Fibroblast of the aortic adventitia (primary cell): ENCODE results near the gene CCNL2. TPM values are rescaled to one million over a fixed set of nuclear protein-coding genes. Genes with fewer than 3 reads are reported as not detected.

Experiments
- DNase-seq: peaks from one replicate; pipeline ENCODE4 v3.0.0-alpha.2; 2010; ENCODE audit warnings: low read depth
- H3K4me3 ChIP-seq: 2 replicates; pipeline ENCODE4 v1.5.1; 2011; ENCODE audit warnings: low read depth, mild to moderate bottlenecking, control low read depth, low read length, moderate library complexity
- total RNA-seq: library from RNA; depleted of rRNA; stranded (reverse); fragments of >200 nt; gene quantifications from 2 replicates; pipeline ENCODE4 v1.2.3, GENCODE V29; 2012; ENCODE audit warnings: low replicate concordance
- TF ChIP-seq, protein P1 (sequence below): IDR thresholded peaks from 2 replicates; pipeline ENCODE4 v1.5.1; 2011; ENCODE audit warnings: mild to moderate bottlenecking, low read length, control low read depth, inconsistent platforms; ENCODE audit not compliant: insufficient read depth

Gene CCNL2
- total RNA-seq, 1 donor, result 102 TPM

DNA sequence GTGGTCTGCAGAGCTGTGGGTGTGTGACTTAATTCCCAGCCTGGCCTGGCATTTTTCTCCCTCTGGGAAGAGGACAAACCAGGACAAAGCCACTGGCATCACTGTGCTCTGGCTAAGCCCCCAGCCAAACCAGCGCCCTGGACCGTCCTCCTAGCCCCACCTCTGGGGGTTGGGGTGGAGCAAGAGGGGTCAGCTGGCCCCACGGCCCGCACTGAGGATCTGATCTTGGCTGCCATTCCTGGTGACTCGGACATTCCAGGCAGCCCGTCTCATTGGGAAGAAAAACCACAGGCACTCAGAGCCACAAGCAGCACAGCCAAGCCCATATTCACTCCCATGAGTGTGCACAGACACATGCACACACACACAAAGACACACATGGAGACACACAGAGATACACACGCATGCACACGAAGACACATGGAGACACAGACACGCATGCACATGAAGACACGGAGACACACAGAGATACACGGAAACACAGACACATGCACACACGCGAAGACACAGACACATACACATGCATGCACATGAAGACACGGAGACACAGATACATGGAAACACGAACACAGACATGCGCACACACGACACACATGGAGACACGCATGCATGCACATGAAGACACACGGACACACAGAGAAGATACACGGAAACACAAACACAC, 38.5 kb downstream of the CCNL2 start:
- H3K4me3 ChIP-seq, result peak overlapping the region; percentile 1
- TF ChIP-seq, protein P1, sequence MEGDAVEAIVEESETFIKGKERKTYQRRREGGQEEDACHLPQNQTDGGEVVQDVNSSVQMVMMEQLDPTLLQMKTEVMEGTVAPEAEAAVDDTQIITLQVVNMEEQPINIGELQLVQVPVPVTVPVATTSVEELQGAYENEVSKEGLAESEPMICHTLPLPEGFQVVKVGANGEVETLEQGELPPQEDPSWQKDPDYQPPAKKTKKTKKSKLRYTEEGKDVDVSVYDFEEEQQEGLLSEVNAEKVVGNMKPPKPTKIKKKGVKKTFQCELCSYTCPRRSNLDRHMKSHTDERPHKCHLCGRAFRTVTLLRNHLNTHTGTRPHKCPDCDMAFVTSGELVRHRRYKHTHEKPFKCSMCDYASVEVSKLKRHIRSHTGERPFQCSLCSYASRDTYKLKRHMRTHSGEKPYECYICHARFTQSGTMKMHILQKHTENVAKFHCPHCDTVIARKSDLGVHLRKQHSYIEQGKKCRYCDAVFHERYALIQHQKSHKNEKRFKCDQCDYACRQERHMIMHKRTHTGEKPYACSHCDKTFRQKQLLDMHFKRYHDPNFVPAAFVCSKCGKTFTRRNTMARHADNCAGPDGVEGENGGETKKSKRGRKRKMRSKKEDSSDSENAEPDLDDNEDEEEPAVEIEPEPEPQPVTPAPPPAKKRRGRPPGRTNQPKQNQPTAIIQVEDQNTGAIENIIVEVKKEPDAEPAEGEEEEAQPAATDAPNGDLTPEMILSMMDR, result no peak

DNA sequence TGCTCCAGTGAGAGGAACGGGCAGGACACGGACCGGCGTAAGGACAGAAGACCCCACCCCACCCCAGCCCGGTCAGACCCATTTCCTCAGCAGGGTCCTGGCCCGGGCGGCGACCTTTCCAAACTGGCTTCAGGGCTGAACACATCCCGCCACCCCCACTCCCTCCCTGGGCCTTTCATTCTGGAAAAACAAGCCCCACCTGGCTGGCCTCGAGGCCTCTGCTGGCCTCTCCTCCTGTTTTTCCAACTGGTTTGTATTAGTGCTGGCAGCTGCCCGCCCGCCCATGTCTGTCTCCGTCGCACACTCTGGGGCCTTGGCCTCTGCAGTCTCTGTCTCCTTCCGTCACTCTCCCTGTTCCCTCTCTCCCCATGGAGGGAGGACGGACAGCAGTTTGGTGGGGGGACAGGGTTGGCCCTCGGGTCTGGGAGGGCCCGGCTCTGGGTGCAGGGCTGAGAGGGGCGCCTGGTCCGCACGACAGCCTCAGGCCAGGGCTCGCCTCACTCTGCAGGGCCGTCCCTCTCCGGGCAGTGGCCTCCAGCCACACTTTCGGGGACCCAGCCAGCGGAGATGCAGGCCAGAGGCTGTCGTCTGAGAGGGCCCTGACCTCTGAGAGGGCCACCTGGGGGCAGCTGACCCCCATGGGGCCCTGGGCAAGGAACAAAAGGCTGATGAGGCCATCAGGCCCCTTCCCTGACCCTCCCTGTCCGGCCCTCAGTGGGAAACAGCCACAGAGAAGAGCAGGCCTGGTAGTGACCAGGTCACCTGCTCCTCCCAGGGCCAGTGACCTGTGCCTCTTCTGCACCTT, 39.3 kb downstream of the CCNL2 start:
- peak overlapping the region; percentile 50 for H3K4me3 ChIP-seq
- TF ChIP-seq, protein P1, result no peak
- peak; percentile 87 for DNase-seq

More for the DNA sequence above, 38.5 kb downstream of the CCNL2 start:
- peak; percentile 94 for DNase-seq

DNA sequence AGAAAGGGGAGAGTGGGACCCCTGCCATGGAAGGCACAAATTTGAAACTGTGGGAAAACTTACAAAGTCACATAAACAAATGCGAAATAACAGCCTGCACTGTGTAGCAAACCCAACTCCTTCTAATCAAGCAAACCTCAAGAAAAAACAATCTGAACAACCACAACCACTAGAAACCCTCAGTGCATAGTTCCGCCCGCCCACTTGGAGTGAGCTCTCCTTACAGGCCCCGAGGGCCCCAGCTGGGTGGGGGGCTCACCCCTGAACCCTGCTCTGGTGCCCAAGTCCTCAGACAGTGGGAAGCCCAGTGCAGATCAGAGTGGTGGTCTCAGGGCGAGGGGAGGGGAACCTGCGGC, 39.8 kb downstream of the CCNL2 start:
- H3K4me3 ChIP-seq, result peak overlapping the region; percentile 88
- peak; percentile 84 for DNase-seq
- TF ChIP-seq, protein P1, result no peak

DNA sequence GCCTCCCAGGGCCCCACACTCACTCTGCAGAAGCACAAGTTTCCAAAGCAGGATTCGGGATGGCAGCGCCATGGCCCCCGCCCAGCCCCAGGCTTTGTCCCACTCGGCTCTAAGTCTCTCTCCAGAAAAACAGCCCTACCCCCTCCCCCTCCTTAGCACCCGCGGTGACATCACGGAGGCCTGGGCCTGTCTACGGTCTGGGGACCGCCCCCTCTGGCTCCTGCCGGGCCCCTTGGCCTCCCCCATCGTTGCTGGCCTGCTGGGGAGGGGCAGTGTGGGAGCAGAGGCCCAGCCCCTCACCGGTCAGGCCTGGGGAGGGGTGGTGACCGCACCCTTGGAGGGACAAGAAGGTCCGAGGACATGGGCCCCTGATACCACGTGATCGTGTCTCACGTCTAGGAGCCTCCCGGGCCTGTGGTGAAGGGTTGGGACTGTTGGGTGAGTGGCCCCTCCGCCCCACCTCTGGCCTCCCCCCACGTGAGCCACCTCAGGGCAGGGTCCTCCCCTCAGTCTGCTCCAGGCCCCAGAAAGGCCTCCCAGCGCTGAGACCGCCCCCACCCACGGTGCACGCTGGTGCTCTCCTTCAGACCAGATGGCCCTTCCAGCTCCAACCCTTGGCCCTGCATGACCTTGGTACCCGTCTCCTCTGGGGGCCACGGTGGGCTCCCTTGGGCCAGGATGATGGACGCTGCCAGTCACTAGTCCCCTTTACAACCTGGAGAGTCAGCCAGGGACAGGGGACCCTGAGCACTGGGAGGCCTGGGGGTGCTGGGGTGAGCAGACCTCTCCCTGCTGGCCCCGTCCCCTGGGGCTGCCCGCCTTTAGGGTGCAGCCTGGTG, 40.5 kb downstream of the CCNL2 start, which contains the start of gene MXRA8:
MXRA8 (minus strand) TSS at position 123 of the 839 bp plus-strand sequence; CDS start at position 72, 51 bp downstream.
- peak within 1 kb of the TSS; percentile 88 for H3K4me3 ChIP-seq
- TF ChIP-seq, protein P1, result no peak
- DNase-seq, result peak; percentile 96

DNA sequence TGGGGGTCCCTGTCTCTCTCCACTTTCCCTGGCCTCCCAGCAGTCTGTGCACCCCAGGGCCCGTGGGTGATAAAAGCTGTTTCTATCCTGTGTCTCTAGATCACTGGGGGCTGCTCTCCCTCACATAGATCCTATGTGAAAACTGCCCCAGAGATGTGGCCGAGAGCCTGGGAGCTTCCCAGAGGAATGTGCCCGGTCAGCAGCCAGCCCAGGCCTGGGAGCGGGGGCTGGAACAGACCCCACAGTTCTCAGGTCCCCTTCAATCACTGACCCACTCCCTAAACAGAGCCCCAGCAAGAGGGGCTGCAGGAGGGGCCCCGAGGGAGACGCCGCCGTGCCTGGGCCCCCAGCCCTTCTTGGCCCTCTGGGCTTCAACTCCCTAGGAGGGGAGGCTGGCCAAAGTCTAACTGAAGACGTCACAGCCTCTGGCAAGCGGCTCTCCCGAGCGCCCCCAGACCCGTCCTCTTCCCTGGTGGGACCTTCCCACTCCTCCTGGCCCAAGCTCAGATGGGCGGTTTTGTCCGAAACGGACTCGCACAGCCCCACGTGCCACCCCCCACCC, 41.2 kb downstream of the CCNL2 start:
- DNase-seq, result no peak
- peak overlapping the region; percentile 88 for H3K4me3 ChIP-seq
- TF ChIP-seq, protein P1, result no peak

DNA sequence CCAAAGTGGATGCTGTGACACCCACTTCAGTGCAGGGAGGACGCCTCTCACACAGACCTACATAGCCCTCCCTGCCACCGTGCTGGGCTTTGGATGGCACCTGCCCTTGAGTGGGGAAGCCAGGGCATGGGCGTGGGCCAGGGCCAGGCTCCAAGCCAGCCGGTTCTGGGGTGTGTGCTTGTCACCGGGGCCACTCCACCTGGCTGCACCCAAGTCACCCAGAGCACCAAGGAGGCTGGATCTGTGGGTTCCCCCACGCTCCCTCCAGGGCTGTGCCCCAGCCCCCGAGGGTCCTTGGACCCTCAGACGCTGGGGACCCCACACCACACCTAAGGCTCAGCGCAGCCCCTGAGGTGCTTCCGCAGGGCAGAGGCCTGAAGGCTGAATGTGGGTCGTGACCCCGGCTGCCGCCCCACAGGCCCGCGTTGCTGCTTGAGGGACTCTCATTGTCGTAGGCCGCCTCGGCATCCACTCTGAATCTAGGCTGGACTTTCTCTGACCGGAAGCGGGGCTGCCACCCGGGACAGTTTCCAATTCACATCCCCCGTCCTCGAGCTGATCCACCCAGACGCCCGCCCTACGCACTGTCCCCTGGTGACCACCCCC, 42.2 kb downstream of the CCNL2 start:
- DNase-seq, result no peak

More for the DNA sequence above, 42.2 kb downstream of the CCNL2 start:
- peak overlapping the region; percentile 88 for H3K4me3 ChIP-seq
- TF ChIP-seq, protein P1, result no peak
